Measurements from ENCODE around the gene ALK. TPM values are rescaled to one million over a fixed set of nuclear protein-coding genes. Genes with fewer than 3 reads are reported as not detected.

ALK gene
- total and polyA plus RNA-seq, 2 experiments from 2014 or later: 0.35 TPM; not detected in 1

- DNase-seq (ENCODE audit: low spot score) (no peak), ATAC-seq (no peak)
- Mint-ChIP-seq H3K4me3 (no peak overlapping the region), H3K4me1 (peaks cover 8% of the 10 kb centered on the region), H3K27me3 (ENCODE audit: insufficient read depth, low read depth, poor library complexity) (peaks cover 2% of the 10 kb centered on the region), H3K9me3 (no peaks in the 10 kb centered on the region), H3K27ac (no peak overlapping the region), H3K36me3 (ENCODE audit: low read depth) (no peaks in the 10 kb centered on the region)
- no peaks in the 10 kb centered on the region for H3K27me3 ChIP-seq (ENCODE audit: insufficient read depth)
- no peak overlapping the region for H3K4me2 ChIP-seq
- no peaks in the 10 kb centered on the region for H3K36me3 ChIP-seq (ENCODE audit: insufficient read depth)
- H3K4me1 ChIP-seq (ENCODE audit: insufficient read depth): peaks cover 7% of the 10 kb centered on the region; the same call in 1 of the 2 replicates
- H3K27ac ChIP-seq (ENCODE audit: low read depth): no peak overlapping the region
- no peak overlapping the region for H3K4me3 ChIP-seq
- no peak overlapping the region for H2AFZ ChIP-seq
- no peaks in the 10 kb centered on the region for H3F3A ChIP-seq (replicated peaks; ENCODE audit: low read depth)
- no peaks in the 10 kb centered on the region for H3K79me2 ChIP-seq (replicated peaks; ENCODE audit: insufficient read depth)
- TF ChIP-seq POLR2AphosphoS5 (IDR thresholded peaks at IDR 0.05; ENCODE audit: low read depth) (no peak), ZNF331 (CRISPR knock-in tag; IDR thresholded peaks at IDR 0.05; ENCODE audit: low read depth) (no peak), EZH2 (IDR thresholded peaks at IDR 0.05; ENCODE audit: low read depth, unreplicated experiment) (no peak), NANOG (IDR thresholded peaks at IDR 0.05; ENCODE audit: borderline replicate concordance) (no peak), EZH2phosphoT487 (IDR thresholded peaks at IDR 0.05; ENCODE audit: unreplicated experiment) (no peak), CREB1 (CRISPR knock-in tag; IDR thresholded peaks at IDR 0.05; ENCODE audit: low read depth) (no peak), JUNB (IDR thresholded peaks at IDR 0.05; ENCODE audit: unreplicated experiment) (no peak), REST (IDR thresholded peaks at IDR 0.05; ENCODE audit: unreplicated experiment) (no peak), ZNF114 (CRISPR knock-in tag; IDR thresholded peaks at IDR 0.05) (no peak), ETS1 (IDR thresholded peaks at IDR 0.05) (no peak), CTCF (conservative IDR thresholded peaks at IDR 0.05; ENCODE audit: low read depth in 2 of 2) (no peak)
- H3K9me2 ChIP-seq (ENCODE audit: insufficient read depth): no peaks in the 10 kb centered on the region
- H4K20me1 ChIP-seq (replicated peaks; ENCODE audit: insufficient read depth): no peaks in the 10 kb centered on the region
Measured at GRCh38 chr2:29430382-29431112, 490.8 kb downstream of the ALK start.
